Pancreas (tissue), 10 donors: ENCODE measurements around the gene RIPPLY3. TPM values are rescaled to one million over a fixed set of nuclear protein-coding genes. Genes with fewer than 3 reads are reported as not detected.

Source experiments
- ATAC-seq, 4 donors: fragments of 200-7000 bp; cut with Tn5 transposase; one replicate each; pipeline versions ENCODE4 v1.8.0 to v1.9.1; 2020; ENCODE audit warnings: mild to moderate bottlenecking in 4 of 4, moderate library complexity in 4 of 4
- DNase-seq, 6 donors: peaks; one replicate each; pipeline ENCODE4 v3.0.0-alpha.2; 2020
- FAIRE-seq: peaks from 2 replicates; lab custom pipeline; 2012; peaks lifted over from hg19 to GRCh38; lab: Jason Lieb, UNC
- H3K27ac ChIP-seq, 4 donors: fragments of 200-600 bp; sonication (generic); 1 replicate in 3 of 4; 2 replicates in 1 of 4; pipeline versions ENCODE4 v1.5.0 to v1.8.0; 2020
- H3K27me3 ChIP-seq, 4 donors: fragments of 200-600 bp; one replicate each; pipeline ENCODE4 v1.8.0; 2021
- H3K36me3 ChIP-seq, 3 donors: fragments of 200-600 bp; sonication (generic) in 1 of 3; one replicate each; pipeline versions ENCODE4 v1.5.0 to v1.8.0; 2020 to 2021
- H3K4me1 ChIP-seq, 3 donors: fragments of 200-600 bp; one replicate each; pipeline ENCODE4 v1.8.0; 2021
- H3K4me3 ChIP-seq, 4 donors: fragments of 200-600 bp; sonication (generic) in 2 of 4; one replicate each; pipeline versions ENCODE4 v1.5.0 to v1.8.0; 2020 to 2021
- H3K9me3 ChIP-seq, 4 donors: fragments of 200-600 bp; one replicate each; pipeline ENCODE4 v1.8.0; 2021
- WGBS, 2 donors: extraction: QIAGEN DNeasy Blood & Tissue Kit; methylation state at CpG; one replicate each; pipeline ENCODE4 v1.1.7; 2013; 5-methylcytosine and 5-hydroxymethylcytosine counted together
- intact Hi-C, 3 donors: fragments of 100-400 bp; cut with DNase I; formaldehyde crosslinking; loops; one replicate each; pipeline versions ENCODE4 v1.11.1 to v1.14.2; 2022
- polyA plus RNA-seq, 2 donors: library from polyadenylated mRNA; stranded (reverse); fragments of 200-250 nt; gene quantifications; one replicate each; pipeline ENCODE4 v1.2.3, GENCODE V29; 2013
- total RNA-seq, 6 donors: library from RNA; stranded (reverse); fragmentation: NEBNext Ultra II Directional in 4 of 6; extraction: Animal tissue kit (Norgen Biotek cat#: 25700) in 4 of 6; gene quantifications; one replicate each; pipeline versions ENCODE4 v1.2.1 to v1.2.4, GENCODE V29; 2021 to 2023
- TF ChIP-seq, protein P1 (sequence below), 4 donors: fragments of 200-600 bp; sonication (generic) in 3 of 4; IDR thresholded peaks; one replicate each; pipeline versions ENCODE4 v1.5.0 to v1.8.0; 2021; ENCODE audit warnings: antibody characterized with exemption in 4 of 4
- donor health status: healthy with polysubstance abuse.
- donor health status: DM: no; HTN: no; CAD: no; lungs with moderate emphysema.
- donor health status: DM: no; HTN: no; CAD: no.
- donor health status: control.
- donor health status: control.
- donor health status: Bipolar disorder and iron deficiency.
- donor health status: DM: yes; HTN: yes; CAD: no.
- donor health status: DM: no; HTN: no; CAD: no.
- donor health status: DM: no; HTN: no; CAD: no.
- donor health status: DM: yes; HTN: yes; CAD: no.

RIPPLY3 gene
- total and polyA plus RNA-seq, 8 donors = 0.09 to 0.26 (median 0.11) TPM; not detected in 5

DNA sequence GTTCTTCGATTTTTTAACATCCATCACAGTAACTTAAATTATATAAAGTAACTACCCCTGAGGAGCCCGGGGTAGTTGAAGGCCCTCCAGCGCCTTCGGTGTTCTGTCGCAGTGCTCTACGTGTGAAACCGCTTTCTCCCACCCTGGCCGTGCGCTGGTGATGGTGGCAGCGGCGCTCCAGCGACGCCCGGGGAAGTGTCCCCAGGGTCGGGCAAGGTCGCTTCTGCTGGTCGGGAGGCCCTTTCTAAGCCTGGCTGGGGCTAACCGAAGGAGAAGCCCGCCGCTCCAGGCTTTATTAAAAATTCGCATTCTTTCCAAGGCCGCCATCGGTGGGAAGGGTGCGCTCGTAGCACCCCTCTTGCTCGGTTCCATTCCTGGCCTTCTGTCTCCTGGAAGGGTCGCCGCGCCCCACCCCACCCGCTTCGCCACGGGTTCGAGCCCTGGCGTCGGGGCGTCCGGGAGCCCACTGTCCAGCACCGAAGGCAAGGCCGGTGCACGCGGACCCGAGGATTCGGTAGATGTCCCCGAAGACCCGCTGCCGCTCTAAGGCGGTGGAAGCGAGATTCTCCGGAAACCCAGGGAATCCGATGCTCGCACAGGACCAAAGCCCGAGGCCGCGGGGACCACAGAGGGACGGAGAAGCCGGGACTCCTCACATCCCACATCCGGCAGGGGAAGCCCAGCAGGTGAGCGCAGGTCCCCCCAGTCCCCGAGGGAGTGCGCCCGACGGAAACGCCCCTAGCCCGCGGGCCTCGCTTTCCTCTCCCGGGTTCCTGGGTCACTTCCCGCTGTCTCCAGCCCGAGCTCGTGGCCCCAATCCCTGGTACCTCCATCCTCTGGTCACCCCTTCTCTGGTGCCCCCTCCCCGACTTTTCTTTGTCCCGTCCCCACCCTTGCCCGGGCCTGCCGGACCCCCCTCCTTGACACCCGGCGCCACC is 685 bp upstream of the RIPPLY3 start:
- peak overlapping the region in 3 of 4 donors; percentile 10 to 56 (median 39) for H3K4me3 ChIP-seq
- intact Hi-C loops = no loop called here
- H3K27me3 ChIP-seq = no peaks in the 10 kb centered on the region
- H3K36me3 ChIP-seq = no peaks in the 10 kb centered on the region
- H3K27ac ChIP-seq = no peak overlapping the region
- FAIRE-seq (no peak), ATAC-seq (no peak), DNase-seq (peak in 1 of 6 donors; percentile 67)
- peaks cover 0 to 4% (median 0%) of the 10 kb centered on the region in 3 donors for H3K4me1 ChIP-seq
- WGBS, 2 donors = 24 to 29% methylated on average over 63 to 76 of the region's 76 CpGs
- H3K9me3 ChIP-seq = no peaks in the 10 kb centered on the region
- TF ChIP-seq, protein P1, sequence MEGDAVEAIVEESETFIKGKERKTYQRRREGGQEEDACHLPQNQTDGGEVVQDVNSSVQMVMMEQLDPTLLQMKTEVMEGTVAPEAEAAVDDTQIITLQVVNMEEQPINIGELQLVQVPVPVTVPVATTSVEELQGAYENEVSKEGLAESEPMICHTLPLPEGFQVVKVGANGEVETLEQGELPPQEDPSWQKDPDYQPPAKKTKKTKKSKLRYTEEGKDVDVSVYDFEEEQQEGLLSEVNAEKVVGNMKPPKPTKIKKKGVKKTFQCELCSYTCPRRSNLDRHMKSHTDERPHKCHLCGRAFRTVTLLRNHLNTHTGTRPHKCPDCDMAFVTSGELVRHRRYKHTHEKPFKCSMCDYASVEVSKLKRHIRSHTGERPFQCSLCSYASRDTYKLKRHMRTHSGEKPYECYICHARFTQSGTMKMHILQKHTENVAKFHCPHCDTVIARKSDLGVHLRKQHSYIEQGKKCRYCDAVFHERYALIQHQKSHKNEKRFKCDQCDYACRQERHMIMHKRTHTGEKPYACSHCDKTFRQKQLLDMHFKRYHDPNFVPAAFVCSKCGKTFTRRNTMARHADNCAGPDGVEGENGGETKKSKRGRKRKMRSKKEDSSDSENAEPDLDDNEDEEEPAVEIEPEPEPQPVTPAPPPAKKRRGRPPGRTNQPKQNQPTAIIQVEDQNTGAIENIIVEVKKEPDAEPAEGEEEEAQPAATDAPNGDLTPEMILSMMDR (IDR thresholded peaks at IDR 0.05) = no peak

DNA sequence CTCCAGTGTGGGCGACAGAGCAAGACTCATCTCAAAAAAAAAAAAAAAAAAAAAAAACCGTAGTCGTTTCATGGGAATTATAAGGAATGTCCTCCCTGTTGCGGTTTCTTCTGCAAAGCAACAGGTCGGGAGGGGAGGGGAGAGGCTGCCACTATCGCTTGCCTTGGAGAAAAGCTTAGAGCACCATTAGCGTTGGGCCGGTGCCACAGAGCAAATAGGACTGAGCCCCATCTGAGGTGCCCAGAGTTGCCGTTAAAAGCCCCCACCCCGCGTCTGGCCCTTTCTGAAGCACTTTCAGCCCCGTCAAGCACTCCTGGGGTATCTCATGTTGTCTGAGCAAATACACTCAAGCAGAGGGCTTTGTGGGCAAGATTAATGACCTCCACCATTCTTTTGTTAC is 2.2 kb downstream of the RIPPLY3 start:
- Histone ChIP-seq H3K4me1 (peaks cover 0 to 4% (median 0%) of the 10 kb centered on the region in 3 donors), H3K27ac (no peak overlapping the region), H3K27me3 (no peaks in the 10 kb centered on the region), H3K36me3 (no peaks in the 10 kb centered on the region), H3K4me3 (no peak overlapping the region), H3K9me3 (no peaks in the 10 kb centered on the region)
- TF ChIP-seq, protein P1 (IDR thresholded peaks at IDR 0.05) = no peak
- intact Hi-C loops = no loop called here
- no peak for DNase-seq
- peak in 2 of 4 donors; percentile 6 to 25 for ATAC-seq
- FAIRE-seq = no peak
- WGBS, 2 donors = 80 to 90% methylated on average over 12 of the region's 12 CpGs

DNA sequence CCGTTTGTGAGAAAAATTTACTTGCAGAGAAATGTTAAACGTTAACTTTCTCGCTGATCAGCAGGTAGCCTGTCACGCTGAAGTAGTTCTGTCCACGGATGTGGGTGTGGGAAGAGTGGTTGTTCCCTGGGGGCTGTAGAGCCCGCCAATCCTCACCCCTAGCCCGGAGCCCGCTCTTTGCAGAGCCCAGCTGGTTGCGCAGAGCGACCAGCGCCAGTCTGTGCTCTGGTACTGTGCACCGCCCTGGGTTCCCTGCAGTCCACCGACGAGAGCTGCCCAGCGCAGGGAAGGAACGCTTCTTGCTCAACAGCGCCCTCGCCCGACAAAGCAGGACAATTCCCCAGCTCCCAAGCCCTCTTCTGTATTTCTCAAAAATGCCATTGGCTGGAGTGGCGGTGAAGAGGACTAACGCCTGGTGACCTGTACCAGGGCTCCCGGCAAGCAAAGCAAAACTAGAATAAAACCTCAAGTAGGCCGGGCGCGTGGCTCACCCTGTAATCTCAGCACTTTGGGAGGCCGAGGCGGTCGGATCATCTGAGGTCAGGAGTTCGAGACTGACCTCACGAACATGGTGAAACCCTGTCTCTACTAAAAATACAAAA is 3.3 kb downstream of the RIPPLY3 start:
- no peak overlapping the region for H3K27ac ChIP-seq
- no peak for FAIRE-seq
- TF ChIP-seq, protein P1 (IDR thresholded peaks at IDR 0.05) = peak; percentile 68 to 79 (median 74)

DNA sequence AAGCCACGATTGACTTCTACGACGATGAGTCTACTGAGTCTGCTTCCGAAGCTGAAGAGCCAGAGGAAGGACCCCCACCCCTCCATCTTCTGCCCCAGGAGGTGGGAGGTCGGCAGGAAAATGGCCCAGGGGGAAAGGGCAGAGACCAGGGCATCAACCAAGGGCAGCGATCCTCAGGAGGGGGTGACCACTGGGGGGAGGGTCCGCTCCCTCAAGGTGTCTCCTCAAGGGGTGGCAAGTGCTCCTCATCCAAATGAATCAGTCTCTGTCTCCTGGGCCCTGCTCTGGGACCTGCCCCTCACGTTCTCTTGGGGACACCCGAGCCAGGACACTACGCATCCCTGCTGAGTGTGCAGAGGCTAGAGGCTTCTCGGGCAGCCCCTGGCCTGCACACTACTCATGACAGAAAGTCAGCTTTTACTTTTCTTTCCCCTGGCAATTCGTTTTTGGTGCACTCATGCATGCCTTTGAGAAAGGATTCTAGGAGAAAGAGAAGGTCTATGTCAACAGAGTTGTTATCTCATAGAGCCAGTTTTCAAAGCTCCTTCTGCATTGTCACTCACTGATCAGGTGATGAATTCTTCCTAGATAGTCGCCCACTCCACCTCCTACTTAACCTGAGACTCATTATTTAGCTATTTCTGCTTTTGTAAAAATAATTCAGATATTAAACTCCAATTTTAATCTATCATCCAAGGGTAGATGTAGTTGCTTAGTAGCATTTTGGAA is 11.6 kb downstream of the RIPPLY3 start:
- TF ChIP-seq, protein P1 (IDR thresholded peaks at IDR 0.05) = no peak
- Histone ChIP-seq H3K4me3 (no peak overlapping the region), H3K36me3 (no peaks in the 10 kb centered on the region), H3K27me3 (no peaks in the 10 kb centered on the region), H3K27ac (no peak overlapping the region), H3K9me3 (no peaks in the 10 kb centered on the region), H3K4me1 (no peaks in the 10 kb centered on the region)
- intact Hi-C loops = no loop called here
- DNase-seq (no peak), FAIRE-seq (no peak), ATAC-seq (no peak)
- 49 to 61% methylated on average over 13 of the region's 13 CpGs for WGBS, 2 donors

More for the DNA sequence above, 3.3 kb downstream of the RIPPLY3 start:
- intact Hi-C loops = no loop called here
- H3K4me1 ChIP-seq = peaks cover 0 to 4% (median 0%) of the 10 kb centered on the region in 3 donors
- no peaks in the 10 kb centered on the region for H3K27me3 ChIP-seq
- DNase-seq (peak; percentile 83 to 96 (median 90)), ATAC-seq (peak; percentile 97 to 99 (median 98))
- peak overlapping the region in 3 of 4 donors; percentile 4 to 41 (median 40) for H3K4me3 ChIP-seq
- H3K36me3 ChIP-seq = no peaks in the 10 kb centered on the region
- WGBS, 2 donors = 7 to 9% methylated on average over 30 of the region's 30 CpGs
- H3K9me3 ChIP-seq = no peaks in the 10 kb centered on the region
